Neural progenitor cell (in vitro differentiated cells): Measurements from ENCODE around the gene PPP4R3C.

Source experiments
- EZH2 ChIP-seq: fragments of 200-600 bp; sonication (generic); IDR thresholded peaks from 2 replicates; pipeline ENCODE4 v1.6.1; 2017; ENCODE audit warnings: antibody characterized with exemption, mild to moderate bottlenecking, moderate library complexity
- EZH2phosphoT487 ChIP-seq: fragments of 200-600 bp; sonication (generic); IDR thresholded peaks from 2 replicates; pipeline ENCODE4 v1.6.1; 2017; ENCODE audit warnings: antibody characterized with exemption
- TF ChIP-seq, protein P1 (sequence below): fragments of 200-600 bp; sonication (generic); IDR thresholded peaks from 2 replicates; pipeline ENCODE4 v1.5.1; 2017; ENCODE audit warnings: antibody characterized with exemption, mild to moderate bottlenecking

GRCh38 chrX:27445438-27445837 lies 17.7 kb downstream of the PPP4R3C start:
- TF ChIP-seq, protein P1, sequence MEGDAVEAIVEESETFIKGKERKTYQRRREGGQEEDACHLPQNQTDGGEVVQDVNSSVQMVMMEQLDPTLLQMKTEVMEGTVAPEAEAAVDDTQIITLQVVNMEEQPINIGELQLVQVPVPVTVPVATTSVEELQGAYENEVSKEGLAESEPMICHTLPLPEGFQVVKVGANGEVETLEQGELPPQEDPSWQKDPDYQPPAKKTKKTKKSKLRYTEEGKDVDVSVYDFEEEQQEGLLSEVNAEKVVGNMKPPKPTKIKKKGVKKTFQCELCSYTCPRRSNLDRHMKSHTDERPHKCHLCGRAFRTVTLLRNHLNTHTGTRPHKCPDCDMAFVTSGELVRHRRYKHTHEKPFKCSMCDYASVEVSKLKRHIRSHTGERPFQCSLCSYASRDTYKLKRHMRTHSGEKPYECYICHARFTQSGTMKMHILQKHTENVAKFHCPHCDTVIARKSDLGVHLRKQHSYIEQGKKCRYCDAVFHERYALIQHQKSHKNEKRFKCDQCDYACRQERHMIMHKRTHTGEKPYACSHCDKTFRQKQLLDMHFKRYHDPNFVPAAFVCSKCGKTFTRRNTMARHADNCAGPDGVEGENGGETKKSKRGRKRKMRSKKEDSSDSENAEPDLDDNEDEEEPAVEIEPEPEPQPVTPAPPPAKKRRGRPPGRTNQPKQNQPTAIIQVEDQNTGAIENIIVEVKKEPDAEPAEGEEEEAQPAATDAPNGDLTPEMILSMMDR = no peak
- TF ChIP-seq EZH2 (no peak), EZH2phosphoT487 (no peak)
